22Rv1 (cell line): Measurements from ENCODE around the gene ZNF629.

Experiments used
- CTCF ChIP-seq: fragments of 450-650 bp; IDR thresholded peaks from 2 replicates; pipeline ENCODE4 v1.5.1; 2017; ENCODE audit warnings: mild to moderate bottlenecking
- ZFX ChIP-seq: fragments of 450-650 bp; IDR thresholded peaks from 2 replicates; pipeline ENCODE4 v1.6.1; 2017; ENCODE audit warnings: antibody characterized with exemption, borderline replicate concordance

DNA sequence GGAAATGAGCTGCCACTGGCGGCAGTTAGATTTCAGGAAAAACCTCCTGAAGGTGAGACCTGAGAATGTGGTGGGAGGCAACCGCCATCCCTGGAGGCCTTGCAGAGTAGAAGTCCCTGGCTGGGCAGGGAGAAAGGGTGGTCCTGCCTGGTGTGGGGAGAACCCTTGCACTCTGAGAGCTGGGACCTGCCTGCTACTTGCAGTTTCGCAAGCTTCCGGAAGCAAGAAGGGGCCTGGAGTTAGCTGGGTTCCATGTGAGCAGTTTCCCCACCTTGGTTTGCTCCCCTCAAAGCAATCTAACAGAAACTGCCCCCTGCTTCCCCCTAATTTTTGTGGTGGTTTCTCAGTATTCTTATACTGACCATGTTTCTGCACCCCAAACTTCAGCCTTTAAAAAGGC lies 6.5 kb downstream of the ZNF629 start:
- TF ChIP-seq CTCF (no peak), ZFX (no peak)
